Mesenchymal stem cell (in vitro differentiated cells and primary cell): ENCODE results near the gene ZNF236.

Experiments
- DNase-seq: peaks from one replicate; pipeline ENCODE4 v3.0.0-alpha.2; 2013
- H2AFZ ChIP-seq: one replicate; pipeline ENCODE4 v1.6.1; 2013; ENCODE audit warnings: low read depth, mild to moderate bottlenecking, control low read depth, inconsistent platforms, low read length, moderate library complexity
- H2AK5ac ChIP-seq: 2 replicates; pipeline ENCODE4 v1.6.1; 2013; ENCODE audit warnings: low read length, moderate library complexity, mild to moderate bottlenecking, inconsistent platforms; ENCODE audit not compliant: severe bottlenecking
- H2BK120ac ChIP-seq: one replicate; pipeline ENCODE4 v1.6.1; 2013; ENCODE audit warnings: low read depth, mild to moderate bottlenecking, inconsistent platforms, low read length, moderate library complexity
- H2BK12ac ChIP-seq, 2 experiments: one replicate each; pipeline ENCODE4 v1.6.1; 2013; ENCODE audit warnings: inconsistent platforms in 2 of 2, low read length in 2 of 2, mild to moderate bottlenecking in 2 of 2, moderate library complexity in 2 of 2, control low read depth in 1 of 2
- H2BK15ac ChIP-seq: one replicate; pipeline ENCODE4 v1.6.1; 2013; ENCODE audit warnings: mild to moderate bottlenecking, low read depth, inconsistent platforms; ENCODE audit not compliant: poor library complexity, severe bottlenecking
- H2BK5ac ChIP-seq: 2 replicates; pipeline ENCODE4 v1.6.1; 2013; ENCODE audit warnings: low read depth, mild to moderate bottlenecking, low read length, control low read depth, inconsistent platforms; ENCODE audit not compliant: poor library complexity, severe bottlenecking
- H3K14ac ChIP-seq, 2 experiments: one replicate each; pipeline ENCODE4 v1.6.1; 2013; ENCODE audit warnings: inconsistent platforms in 2 of 2, low read length in 2 of 2, control low read depth in 1 of 2, mild to moderate bottlenecking in 1 of 2, moderate library complexity in 1 of 2
- H3K18ac ChIP-seq, 2 experiments: one replicate each; pipeline ENCODE4 v1.6.1; 2013; ENCODE audit warnings: inconsistent platforms in 2 of 2, low read length in 2 of 2, control low read depth in 1 of 2, low read depth in 1 of 2, mild to moderate bottlenecking in 1 of 2
- H3K23ac ChIP-seq, 2 experiments: one replicate each; pipeline ENCODE4 v1.6.1; 2013; ENCODE audit warnings: inconsistent platforms in 2 of 2, low read length in 2 of 2, mild to moderate bottlenecking in 2 of 2, moderate library complexity in 2 of 2, control low read depth in 1 of 2
- H3K27ac ChIP-seq: 2 replicates; pipeline ENCODE4 v1.5.1; 2013; ENCODE audit warnings: mild to moderate bottlenecking, moderate library complexity, low read length, control low read depth, inconsistent platforms; ENCODE audit not compliant: poor library complexity, severe bottlenecking
- H3K27me3 ChIP-seq, 2 experiments: 2 replicates each; pipeline versions ENCODE4 v1.6.1 to v1.7.0; 2013; ENCODE audit warnings: low read length in 2 of 2, mild to moderate bottlenecking in 2 of 2, moderate library complexity in 2 of 2, control low read depth in 1 of 2, inconsistent platforms in 1 of 2; ENCODE audit not compliant: control insufficient read depth in 1 of 2, insufficient read depth in 1 of 2
- H3K36me3 ChIP-seq, 2 experiments: 2 replicates each; pipeline versions ENCODE4 v1.6.1 to v1.7.0; 2013; ENCODE audit warnings: low read length in 2 of 2, control low read depth in 1 of 2, inconsistent platforms in 1 of 2, low read depth in 1 of 2, mild to moderate bottlenecking in 1 of 2; ENCODE audit not compliant: insufficient read depth in 2 of 2, control insufficient read depth in 1 of 2
- H3K4ac ChIP-seq, 2 experiments: one replicate each; pipeline ENCODE4 v1.6.1; 2013; ENCODE audit warnings: inconsistent platforms in 2 of 2, low read length in 2 of 2, mild to moderate bottlenecking in 2 of 2, moderate library complexity in 2 of 2, control low read depth in 1 of 2, low read depth in 1 of 2
- H3K4me1 ChIP-seq: 2 replicates; pipeline ENCODE4 v1.6.1; 2013; ENCODE audit warnings: low read depth, low read length, control low read depth; ENCODE audit not compliant: control insufficient read depth, insufficient read depth
- H3K4me2 ChIP-seq: 2 replicates; pipeline ENCODE4 v1.6.1; 2013; ENCODE audit warnings: low read length, mild to moderate bottlenecking, inconsistent platforms; ENCODE audit not compliant: poor library complexity, severe bottlenecking
- H3K4me3 ChIP-seq, 2 experiments: 2 replicates each; pipeline versions ENCODE4 v1.5.1 to v1.7.0; 2013; ENCODE audit warnings: low read length in 2 of 2, mild to moderate bottlenecking in 2 of 2, control low read depth in 1 of 2, low read depth in 1 of 2; ENCODE audit not compliant: insufficient read depth in 1 of 2
- H3K79me1 ChIP-seq: replicated peaks from 2 replicates; pipeline ENCODE4 v1.6.1; 2013; ENCODE audit warnings: mild to moderate bottlenecking, control low read depth, low read length, inconsistent platforms; ENCODE audit not compliant: poor library complexity, severe bottlenecking
- H3K9ac ChIP-seq: 2 replicates; pipeline ENCODE4 v1.7.0; 2013; ENCODE audit warnings: mild to moderate bottlenecking, low read length, moderate library complexity
- H3K9me3 ChIP-seq: 2 replicates; pipeline ENCODE4 v1.7.0; 2013; ENCODE audit warnings: mild to moderate bottlenecking, low read length; ENCODE audit not compliant: control insufficient read depth
- H4K8ac ChIP-seq: one replicate; pipeline ENCODE4 v1.6.1; 2013; ENCODE audit warnings: inconsistent platforms, mild to moderate bottlenecking, low read length, moderate library complexity
- H4K91ac ChIP-seq: one replicate; pipeline ENCODE4 v1.6.1; 2013; ENCODE audit warnings: mild to moderate bottlenecking, low read length, inconsistent platforms
- WGBS: methylation state at CpG from one replicate; pipeline ENCODE4 v1.1.7; 2013; ENCODE audit warnings: mixed read lengths; 5-methylcytosine and 5-hydroxymethylcytosine counted together

ZNF236 gene

DNA sequence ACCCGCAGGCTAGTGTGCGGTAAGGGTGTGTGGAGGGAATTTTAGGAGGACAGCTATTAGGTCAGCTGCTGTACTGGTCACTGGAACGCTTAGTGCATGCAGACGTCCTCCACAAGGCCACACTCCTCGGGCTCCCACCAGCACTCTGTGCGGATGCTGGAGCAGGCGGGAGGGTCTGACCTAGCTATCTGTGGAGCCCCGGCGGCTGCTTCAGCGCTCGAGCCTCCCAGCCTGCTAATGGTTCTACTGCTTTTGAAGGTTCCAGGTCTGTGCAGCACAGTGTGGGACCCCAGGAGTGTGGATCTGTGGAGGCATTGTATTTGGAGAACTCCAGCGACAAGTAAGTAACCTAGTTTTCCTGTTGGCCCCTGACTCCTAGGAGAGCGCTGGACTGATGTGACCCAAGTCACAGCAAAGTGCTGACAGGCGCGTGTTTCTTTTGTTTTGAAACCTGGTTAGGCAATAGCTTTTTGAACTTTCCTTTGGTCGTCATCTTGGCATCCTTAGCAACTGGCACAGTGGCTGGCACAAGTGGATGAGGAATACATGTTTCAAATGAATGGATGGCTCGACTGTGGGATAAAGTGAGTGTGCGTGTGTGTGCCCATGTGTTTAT is 113.5 kb downstream of the ZNF236 start:
- H2AFZ ChIP-seq: no peak overlapping the region
- no peak overlapping the region for H3K18ac ChIP-seq
- H3K27ac ChIP-seq: no peak overlapping the region
- no peak overlapping the region for H3K23ac ChIP-seq
- no peak overlapping the region for H4K8ac ChIP-seq
- no peak for DNase-seq
- WGBS: 97% methylated on average over 18 of the region's 18 CpGs
- no peak overlapping the region for H2AK5ac ChIP-seq
- H3K79me1 ChIP-seq: peaks cover 18% of the 10 kb centered on the region
- H3K4me2 ChIP-seq: no peak overlapping the region
- H3K9me3 ChIP-seq: no peaks in the 10 kb centered on the region
- H3K4ac ChIP-seq: no peak overlapping the region
- H2BK5ac ChIP-seq: no peak overlapping the region
- H3K14ac ChIP-seq: no peak overlapping the region
- no peak overlapping the region for H2BK120ac ChIP-seq
- no peak overlapping the region for H3K4me3 ChIP-seq
- H3K9ac ChIP-seq: no peak overlapping the region
- H2BK15ac ChIP-seq: no peak overlapping the region
- H3K36me3 ChIP-seq: peaks cover 42 to 51% of the 10 kb centered on the region in 2 experiments
- H4K91ac ChIP-seq: no peak overlapping the region
- no peaks in the 10 kb centered on the region for H3K4me1 ChIP-seq
- no peaks in the 10 kb centered on the region for H3K27me3 ChIP-seq
- no peak overlapping the region for H2BK12ac ChIP-seq

DNA sequence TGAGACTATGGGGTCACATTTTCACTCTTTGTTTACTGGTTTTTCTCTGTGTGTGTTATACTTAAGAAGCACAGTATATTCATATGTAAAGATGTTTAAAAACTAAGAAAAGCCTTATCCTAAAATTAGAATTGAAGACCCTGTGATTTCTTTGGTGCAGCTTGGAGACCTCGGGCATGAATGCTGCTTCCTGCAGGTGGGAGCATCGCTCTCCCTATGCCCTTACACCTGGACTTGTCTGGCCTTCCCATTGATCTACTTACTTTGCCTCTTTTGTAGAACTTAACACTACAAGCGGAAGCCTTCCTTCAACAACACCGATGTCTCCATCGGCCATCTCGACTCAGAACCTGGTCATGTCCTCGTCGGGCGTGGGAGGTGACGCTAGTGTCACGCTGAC is 114.5 kb downstream of the ZNF236 start:
- Histone ChIP-seq H4K8ac (no peak overlapping the region), H3K36me3 (peaks cover 47 to 49% of the 10 kb centered on the region in 2 experiments), H3K18ac (no peak overlapping the region), H3K4me3 (no peak overlapping the region), H2BK15ac (no peak overlapping the region), H2BK120ac (no peak overlapping the region), H3K4ac (no peak overlapping the region), H2BK5ac (no peak overlapping the region), H3K79me1 (peaks cover 23% of the 10 kb centered on the region), H3K27me3 (no peaks in the 10 kb centered on the region), H3K23ac (no peak overlapping the region), H2BK12ac (no peak overlapping the region), H3K4me1 (no peaks in the 10 kb centered on the region), H4K91ac (no peak overlapping the region), H3K27ac (no peak overlapping the region), H3K9me3 (no peaks in the 10 kb centered on the region), H2AFZ (no peak overlapping the region), H3K9ac (no peak overlapping the region), H3K4me2 (no peak overlapping the region), H2AK5ac (no peak overlapping the region), H3K14ac (no peak overlapping the region)
- no peak for DNase-seq
- 97% methylated on average over 11 of the region's 11 CpGs for WGBS

DNA sequence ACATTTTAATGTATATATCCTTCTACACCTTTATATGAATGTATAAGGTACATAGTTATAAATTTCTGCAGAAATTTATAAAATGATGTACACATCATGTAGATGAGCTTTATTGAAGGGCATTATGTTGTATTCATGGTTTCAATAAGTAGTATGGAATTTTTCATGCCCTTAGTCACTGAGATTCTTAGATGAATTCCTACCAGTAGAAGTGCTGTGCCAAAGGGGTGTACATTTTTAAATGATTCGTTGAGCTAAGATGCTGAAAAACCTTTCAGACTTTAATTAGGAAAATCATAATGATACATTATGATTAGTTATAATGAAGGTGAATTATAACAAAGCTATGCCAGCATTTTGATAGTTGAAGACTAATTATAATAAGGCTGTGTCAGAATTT is 115.2 kb downstream of the ZNF236 start:
- H2BK120ac ChIP-seq: no peak overlapping the region
- H3K4me3 ChIP-seq: no peak overlapping the region
- no peak overlapping the region for H4K8ac ChIP-seq
- no peak overlapping the region for H2AFZ ChIP-seq
- H3K36me3 ChIP-seq: peaks cover 44 to 47% of the 10 kb centered on the region in 2 experiments
- no peak overlapping the region for H2BK12ac ChIP-seq
- no peak overlapping the region for H3K27ac ChIP-seq
- H3K4me2 ChIP-seq: no peak overlapping the region
- H3K27me3 ChIP-seq: no peaks in the 10 kb centered on the region
- no peak overlapping the region for H2BK5ac ChIP-seq
- no peak overlapping the region for H2AK5ac ChIP-seq
- no peak overlapping the region for H2BK15ac ChIP-seq
- peaks cover 18% of the 10 kb centered on the region for H3K79me1 ChIP-seq
- no peak overlapping the region for H3K9ac ChIP-seq
- DNase-seq: no peak
- no peaks in the 10 kb centered on the region for H3K4me1 ChIP-seq
- H4K91ac ChIP-seq: no peak overlapping the region
- H3K18ac ChIP-seq: no peak overlapping the region
- WGBS: no CpG with 5 or more reads among the region's 1 CpG
- no peak overlapping the region for H3K4ac ChIP-seq
- H3K9me3 ChIP-seq: no peaks in the 10 kb centered on the region
- H3K23ac ChIP-seq: no peak overlapping the region
- no peak overlapping the region for H3K14ac ChIP-seq

DNA sequence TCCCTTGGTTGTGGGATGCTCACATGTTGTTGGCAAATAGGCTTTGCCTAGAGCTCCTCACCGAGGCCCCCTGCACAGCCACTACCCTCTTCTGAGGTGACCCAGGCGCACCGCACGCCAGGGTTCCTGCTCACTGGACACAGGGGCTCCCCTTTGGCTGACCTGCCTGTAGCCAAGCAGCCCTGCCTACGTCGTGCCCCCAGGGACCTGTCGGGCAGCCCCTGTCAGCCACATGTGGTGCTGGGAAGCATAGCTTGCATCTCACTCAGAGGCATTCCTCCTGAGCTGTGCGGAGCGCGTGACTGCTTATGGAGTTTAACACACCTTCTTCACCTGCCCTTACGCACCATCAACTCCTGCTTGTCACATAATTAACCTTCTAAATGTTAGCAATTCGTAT is 116.3 kb downstream of the ZNF236 start:
- H3K18ac ChIP-seq: no peak overlapping the region
- H2AFZ ChIP-seq: no peak overlapping the region
- no peak overlapping the region for H2BK120ac ChIP-seq
- no peak overlapping the region for H3K4me3 ChIP-seq
- H4K8ac ChIP-seq: no peak overlapping the region
- DNase-seq: no peak
- no peaks in the 10 kb centered on the region for H3K9me3 ChIP-seq
- no peak overlapping the region for H2BK12ac ChIP-seq
- H3K36me3 ChIP-seq: peaks cover 40 to 47% of the 10 kb centered on the region in 2 experiments
- no peak overlapping the region for H2BK5ac ChIP-seq
- no peaks in the 10 kb centered on the region for H3K27me3 ChIP-seq
- peaks cover 14% of the 10 kb centered on the region for H3K79me1 ChIP-seq
- WGBS: 96% methylated on average over 12 of the region's 12 CpGs
- H3K4me2 ChIP-seq: no peak overlapping the region
- H3K4me1 ChIP-seq: no peaks in the 10 kb centered on the region
- no peak overlapping the region for H2BK15ac ChIP-seq
- no peak overlapping the region for H3K27ac ChIP-seq
- H4K91ac ChIP-seq: no peak overlapping the region
- H3K23ac ChIP-seq: no peak overlapping the region
- no peak overlapping the region for H3K4ac ChIP-seq
- H3K9ac ChIP-seq: no peak overlapping the region
- no peak overlapping the region for H2AK5ac ChIP-seq
- H3K14ac ChIP-seq: no peak overlapping the region
